ENCODE results near the gene PRDM8.
"Not testable (repeated sequence)": the region's sequence is repeated elsewhere in the genome, so short reads cannot be mapped to it uniquely, and the experiment has no call there.

The PRDM8 gene

DNA sequence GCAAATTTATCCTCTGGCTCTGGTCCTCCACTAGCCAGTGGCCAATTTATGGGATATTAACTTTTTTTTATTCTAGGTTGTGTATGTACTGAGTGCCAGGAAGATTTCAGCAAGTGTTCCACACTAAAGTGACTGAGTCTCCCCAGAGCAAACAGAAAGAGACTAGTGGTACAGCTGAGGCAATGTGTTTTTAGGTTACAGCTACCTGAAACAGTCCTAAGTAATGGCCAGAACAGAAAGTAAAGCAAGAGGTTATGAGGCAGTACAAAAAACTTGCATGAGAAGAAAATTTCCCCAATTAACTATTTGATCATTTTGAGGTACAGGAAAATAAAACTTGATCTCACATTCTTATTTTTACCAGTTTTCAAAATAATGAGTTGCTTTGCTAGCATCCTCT, 31.2 kb downstream of the PRDM8 start:
- DNase-seq (ENCODE audit: low spot score): no peak

DNA sequence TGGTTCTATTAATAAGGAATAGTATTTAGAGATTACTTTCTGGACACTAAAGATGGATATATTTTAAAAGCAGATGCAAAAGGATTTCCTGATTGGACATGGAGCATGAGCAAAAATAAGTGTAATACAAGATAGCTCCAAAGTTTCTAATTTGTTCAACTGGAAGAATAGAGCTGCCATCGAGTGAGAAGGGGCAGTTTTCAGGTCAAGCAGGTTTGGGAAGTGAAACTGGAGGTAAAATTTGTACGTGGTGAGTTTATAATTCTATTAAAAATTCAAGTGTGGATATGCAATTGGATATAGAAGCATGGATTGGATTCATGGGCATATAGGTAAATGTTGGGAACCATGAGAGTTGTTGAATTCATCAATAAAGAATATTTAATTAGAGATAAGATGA, 31.8 kb downstream of the PRDM8 start:
- no peak for DNase-seq (ENCODE audit: low spot score)

DNA sequence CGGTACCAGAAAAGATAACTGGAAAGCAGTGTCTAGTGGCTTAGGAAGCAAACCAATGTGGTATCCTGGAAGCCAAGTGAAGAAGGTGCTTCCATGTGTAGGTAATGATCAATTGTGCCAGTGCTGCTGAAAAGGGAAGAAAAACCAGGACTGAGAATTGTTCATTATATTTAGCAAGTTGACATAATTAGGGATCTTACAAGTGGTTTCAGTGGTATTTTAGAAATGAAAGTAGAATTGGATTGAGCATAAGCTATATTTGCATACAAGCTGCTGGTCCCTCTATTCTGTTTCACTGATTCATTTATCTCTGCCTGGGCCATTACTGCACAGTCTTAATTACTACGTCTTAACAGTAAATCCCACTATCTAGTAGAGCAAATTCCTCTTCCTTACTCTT, 32.3 kb downstream of the PRDM8 start:
- DNase-seq (ENCODE audit: low spot score): no peak

DNA sequence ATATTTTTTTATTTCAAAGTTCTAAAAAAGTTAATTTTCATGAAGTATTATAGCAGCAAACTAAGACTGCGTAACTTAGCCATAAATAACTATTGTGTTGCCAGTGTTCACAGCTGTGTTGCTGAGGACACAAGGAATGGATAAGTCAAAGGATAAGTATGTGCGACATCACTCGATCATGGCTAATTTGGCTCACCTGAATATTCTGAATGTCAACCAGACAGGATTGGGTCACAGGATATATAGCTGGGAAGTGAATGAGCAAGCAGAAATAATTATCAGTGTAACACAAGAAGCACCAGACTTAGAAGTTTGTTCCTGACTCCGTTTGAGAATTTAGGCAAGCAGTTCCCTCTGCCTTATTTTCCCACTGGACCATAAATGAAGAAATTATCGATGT, 33.9 kb downstream of the PRDM8 start:
- no peak for DNase-seq (ENCODE audit: low spot score)

DNA sequence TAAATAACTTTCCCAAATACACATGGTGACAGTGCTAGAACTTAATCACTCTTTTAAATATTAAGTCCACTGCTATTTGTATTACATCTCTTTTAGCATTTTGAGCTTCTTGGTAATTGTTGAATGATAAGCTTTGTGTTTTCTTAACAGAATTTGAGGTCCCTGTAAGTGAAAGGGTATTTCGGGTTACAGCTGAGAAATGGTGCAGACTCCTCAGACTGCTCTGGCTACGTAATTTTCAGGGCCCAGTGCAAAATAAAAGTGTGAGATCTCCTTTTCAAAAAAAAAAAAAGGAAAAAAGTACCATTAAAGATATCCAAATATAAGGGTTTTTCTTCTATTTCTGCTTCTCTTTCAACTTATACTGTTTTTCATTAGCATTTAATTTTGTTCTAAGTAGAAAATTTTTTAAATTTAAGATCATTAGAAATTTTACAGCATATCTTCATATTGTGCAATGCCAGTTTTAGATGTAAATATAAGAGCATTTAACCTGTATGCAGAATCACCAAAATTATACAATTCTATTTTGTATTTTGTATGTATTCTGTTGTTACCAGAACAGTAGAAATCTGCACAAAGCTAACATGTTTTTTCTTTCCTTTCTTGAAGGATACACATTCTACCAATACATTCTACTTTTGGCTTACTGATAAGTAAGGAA, 35.5 kb downstream of the PRDM8 start:
- DNase-seq (ENCODE audit: low spot score): no peak

DNA sequence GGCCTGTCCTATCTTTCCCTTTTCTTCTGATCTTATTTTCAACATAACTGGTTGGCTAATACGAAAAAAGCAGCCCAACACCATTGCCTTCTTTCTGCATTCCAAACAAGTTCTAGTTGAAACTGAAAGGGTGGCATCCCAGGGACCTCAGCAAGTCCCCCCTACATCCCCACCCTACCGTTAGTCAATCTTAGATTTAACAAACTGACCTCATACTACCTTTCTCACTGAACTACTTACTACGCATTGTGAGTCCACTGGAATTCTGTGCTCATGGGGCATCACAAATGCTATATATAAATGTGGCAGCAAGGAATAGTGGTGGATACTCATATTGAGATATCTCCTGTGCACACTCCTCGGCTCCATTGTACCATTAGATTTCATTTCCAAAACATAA, 36.1 kb downstream of the PRDM8 start:
- DNase-seq (ENCODE audit: low spot score): no peak

DNA sequence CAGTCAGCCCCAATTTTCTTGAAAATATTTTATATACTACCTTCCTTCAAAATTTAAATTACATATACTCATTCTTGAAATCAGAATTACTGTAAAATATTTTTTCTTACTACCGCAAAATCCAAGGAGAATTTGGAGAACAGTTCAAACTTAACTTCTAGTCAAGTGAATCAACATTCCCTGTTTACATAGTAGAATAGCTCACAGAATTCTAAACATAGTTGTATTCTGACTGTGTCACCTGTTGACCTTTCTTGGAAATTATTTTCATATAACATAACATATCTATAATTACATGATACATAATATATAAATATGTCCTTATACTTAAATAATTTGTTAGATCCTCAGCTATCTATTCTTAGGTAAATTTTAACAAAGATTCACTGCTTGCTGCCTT, 38.1 kb downstream of the PRDM8 start:
- no peak for DNase-seq (ENCODE audit: low spot score)

DNA sequence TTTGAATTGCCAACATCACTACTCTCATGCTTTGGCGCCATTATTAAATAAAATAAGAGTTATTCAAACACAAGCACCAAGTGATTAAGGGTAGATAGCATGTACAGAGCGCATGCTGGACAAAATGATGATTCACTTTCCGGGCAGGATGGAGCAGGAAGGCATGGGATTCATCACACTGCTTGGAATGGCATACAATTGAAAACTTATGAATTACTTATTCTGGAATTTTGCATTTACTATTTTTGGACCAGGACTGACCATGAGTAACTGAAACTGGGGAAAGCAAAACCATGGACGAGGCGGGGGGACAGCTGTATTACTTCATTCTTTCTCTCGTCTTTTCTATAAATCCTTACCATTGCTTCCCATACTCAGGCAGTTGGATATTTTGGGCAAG, 40.7 kb downstream of the PRDM8 start:
- no peak for DNase-seq (ENCODE audit: low spot score)

DNA sequence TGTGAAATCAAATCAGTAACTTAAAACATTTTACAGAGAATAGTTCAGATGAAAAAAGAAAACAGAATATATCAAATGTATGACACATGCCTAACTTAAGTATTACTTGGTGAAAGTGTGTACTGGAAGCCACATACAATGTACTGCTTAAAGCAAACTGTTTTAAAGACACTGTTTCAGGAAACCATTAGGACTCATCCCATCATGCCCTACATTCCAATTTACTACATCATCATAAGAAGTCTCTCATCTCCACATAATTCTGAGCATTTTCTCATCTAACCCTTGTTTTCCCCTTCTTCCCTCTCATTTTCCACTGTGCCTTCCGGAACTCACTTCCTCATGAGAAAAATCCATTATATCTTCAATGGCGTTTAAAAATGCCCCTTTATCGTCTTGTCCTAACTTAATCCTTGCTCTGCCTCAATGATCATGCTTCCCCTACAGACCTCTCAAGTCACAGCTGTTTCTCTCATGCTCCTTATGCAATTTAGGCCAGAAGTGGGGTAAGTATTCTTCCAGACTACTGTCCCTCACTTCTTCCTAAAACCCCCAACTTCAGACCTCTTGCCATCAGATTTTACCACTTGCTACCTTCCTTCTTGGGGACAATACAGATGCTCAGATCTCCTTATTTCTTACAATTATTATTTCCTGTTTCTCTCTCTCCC, 42.3 kb downstream of the PRDM8 start:
- no peak for DNase-seq (ENCODE audit: low spot score)

DNA sequence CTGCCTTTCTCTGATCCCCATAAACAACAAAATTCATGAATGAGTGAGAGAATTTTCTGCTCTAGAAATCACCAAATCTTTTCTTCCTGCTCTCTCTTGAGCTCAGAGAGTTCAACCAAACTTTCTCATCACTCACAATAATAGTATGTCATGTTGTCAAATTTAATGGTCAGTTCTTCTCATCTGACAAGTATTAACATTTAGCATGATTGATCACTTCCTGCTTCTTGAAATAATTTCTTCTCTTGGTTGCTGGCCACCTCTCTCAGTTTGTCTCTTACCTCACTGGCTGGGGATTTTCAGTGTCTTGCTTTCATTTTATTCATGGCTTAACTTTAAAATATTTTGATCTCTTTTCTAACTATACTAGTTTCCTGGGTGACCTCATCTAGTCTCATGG, 43.7 kb downstream of the PRDM8 start:
- DNase-seq (ENCODE audit: low spot score): no peak

DNA sequence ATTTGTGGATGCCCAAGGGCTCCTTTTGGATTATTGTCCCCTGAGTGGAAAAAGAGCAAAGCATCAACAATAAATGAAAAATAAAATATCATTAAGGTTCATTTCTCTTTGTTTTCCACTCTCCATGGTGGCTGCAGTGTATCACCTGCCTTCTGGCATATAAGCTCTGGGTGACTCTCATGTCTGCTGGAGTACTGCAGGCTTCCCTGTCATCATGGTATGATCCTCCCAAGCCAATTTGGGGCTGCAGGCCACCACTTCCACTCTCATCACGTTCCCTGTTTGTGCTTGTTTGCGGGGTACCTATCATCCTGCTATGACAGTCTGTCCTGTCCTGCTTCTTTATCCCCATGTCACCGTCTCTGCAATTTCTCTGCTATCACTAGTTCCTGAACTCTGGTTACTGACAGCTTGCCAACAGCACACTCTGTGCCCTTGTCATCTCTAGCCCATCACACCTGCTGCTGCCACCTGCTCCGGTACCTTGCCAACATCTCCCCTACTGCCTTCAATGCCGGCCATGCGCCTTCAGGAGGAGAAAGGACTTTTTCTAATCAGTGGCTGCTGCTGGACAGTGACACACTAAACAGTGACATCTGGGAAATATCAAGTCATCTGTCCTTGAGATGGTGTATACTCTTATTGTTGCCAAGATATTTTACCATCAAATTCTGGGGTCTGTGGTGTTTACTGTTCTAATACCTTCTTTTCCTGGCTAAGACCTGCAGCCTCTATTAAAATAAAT, 46.1 kb downstream of the PRDM8 start:
- DNase-seq (ENCODE audit: low spot score): no peak

DNA sequence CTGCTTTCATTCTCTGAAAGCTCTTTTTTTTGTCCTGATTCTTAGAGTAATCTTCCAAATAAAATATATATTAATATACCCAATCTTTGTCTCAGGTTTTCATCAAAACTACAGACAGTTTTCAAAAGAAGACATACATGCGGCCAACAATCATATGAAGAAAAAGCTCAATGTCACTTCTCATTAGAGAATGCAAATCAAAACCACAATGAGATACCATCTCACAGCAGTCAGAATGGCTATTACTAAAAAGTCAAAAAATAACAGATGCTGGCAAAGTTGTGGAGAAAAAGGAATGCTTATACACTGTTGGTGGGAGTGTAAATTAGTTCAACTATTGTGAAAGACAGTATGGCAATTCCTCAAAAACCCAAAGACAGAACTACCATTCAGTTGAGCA, 50.2 kb downstream of the PRDM8 start:
- DNase-seq (ENCODE audit: low spot score): not testable (repeated sequence)

DNA sequence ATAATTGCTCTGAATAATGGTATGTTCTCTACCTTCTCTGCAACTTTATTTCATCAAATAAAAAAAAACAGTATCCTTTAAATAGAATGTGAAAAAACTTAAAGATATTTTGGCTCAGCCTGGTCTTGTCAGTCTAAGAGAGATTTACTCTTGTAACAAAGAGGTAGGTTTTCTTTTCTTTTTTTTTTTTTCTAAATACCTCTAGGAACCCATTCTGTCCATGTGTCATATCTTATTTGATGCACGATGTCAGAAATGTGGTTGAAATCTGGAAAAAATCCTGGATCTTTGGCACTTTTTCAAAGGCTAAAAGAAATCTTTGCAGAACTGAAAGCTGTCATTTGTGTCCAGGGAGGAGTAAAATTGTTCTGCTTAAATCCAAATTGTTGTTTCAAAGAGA, 51.8 kb downstream of the PRDM8 start:
- DNase-seq (ENCODE audit: low spot score): no peak

DNA sequence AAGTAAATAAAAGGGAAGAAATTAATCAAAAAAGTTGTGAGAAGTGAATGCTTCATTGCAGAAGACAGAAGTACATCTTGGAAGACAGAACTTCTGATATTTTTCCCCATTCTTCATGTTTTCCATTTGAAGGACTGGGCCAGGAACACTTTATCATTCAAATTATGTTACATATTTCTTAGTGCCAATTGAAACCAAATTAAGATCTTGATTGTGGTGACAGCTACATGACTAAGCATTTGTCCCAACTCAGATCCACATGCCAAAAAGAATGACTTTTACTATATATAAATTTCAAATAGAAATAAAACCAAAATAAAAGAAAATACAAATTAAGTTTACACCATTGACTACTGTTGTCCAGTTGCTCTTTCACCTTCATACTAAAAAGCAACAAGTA, 55.1 kb downstream of the PRDM8 start:
- DNase-seq (ENCODE audit: low spot score): no peak

DNA sequence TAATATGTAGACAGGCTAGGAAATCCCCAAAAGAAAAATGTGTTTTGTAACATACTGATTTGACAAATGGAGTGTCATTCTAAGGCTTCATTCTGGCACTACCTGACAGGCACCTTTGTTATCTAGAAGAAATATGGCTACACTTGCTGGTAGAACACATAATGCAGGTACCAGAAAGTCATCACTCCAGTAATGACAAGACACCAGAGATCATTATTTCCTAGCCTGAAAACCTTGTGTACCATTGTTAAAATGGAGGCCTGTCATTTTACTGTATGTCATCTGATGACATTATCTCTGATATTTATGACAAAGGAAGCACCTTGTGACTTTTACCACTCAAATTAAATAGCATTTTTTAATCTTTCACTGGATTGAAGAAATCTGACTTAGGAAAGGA, 55.6 kb downstream of the PRDM8 start:
- DNase-seq (ENCODE audit: low spot score): no peak

DNA sequence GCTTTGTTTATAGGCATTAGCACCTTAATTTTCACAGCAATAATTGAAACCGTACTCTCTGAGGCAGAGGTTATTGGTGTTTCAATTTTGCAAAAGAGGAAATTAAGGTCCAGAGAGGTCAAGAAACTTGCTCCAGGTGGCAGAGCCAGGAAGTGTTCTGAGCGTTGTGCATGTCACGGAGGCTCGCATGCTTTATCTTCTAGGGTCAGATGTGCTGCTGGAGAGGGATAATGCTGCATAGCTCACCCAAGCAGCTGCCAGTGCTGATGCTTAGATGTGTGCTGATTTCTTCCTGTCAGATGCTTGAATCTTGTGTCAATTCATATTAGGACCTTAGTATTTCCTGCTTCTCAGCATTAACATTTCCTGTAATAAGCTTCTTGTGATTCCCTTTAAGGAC, 56.2 kb downstream of the PRDM8 start:
- no peak for DNase-seq (ENCODE audit: low spot score)

All from globus pallidus (tissue), 1 donor.